ENCODE results near the gene TBC1D9B. TPM values are rescaled to one million over a fixed set of nuclear protein-coding genes. Genes with fewer than 3 reads are reported as not detected.

TBC1D9B gene
- total and polyA plus RNA-seq, 2 of the 13 experiments (the other 11 are each of a cell fraction or from before 2014, with no cell fraction given): 35.0 to 50.0 TPM

GRCh38 chr5:179858586-179859427, 48.9 kb downstream of the TBC1D9B start, which contains the start of gene MRNIP (continued):
- TF ChIP-seq ZNF550 (CRISPR knock-in tag; IDR thresholded peaks at IDR 0.05; ENCODE audit: borderline replicate concordance) (no peak), KDM5B (CRISPR knock-in tag; IDR thresholded peaks at IDR 0.05; ENCODE audit: borderline replicate concordance) (peak; percentile 98; the same call in 1 of the 2 replicates), ZBTB43 (CRISPR knock-in tag; conservative IDR thresholded peaks at IDR 0.05) (peak; percentile 57; the same call in 1 of the 2 replicates), GPN1 (CRISPR knock-in tag; IDR thresholded peaks at IDR 0.05; ENCODE audit: borderline replicate concordance) (no peak; the same call in 1 of the 2 replicates), ELF4 (CRISPR knock-in tag; IDR thresholded peaks at IDR 0.05; ENCODE audit: borderline replicate concordance) (no peak), SMAD1 (CRISPR knock-in tag; IDR thresholded peaks at IDR 0.05; ENCODE audit: borderline replicate concordance, low read depth) (peak; percentile 88; the same call in 1 of the 2 replicates), ZFP1 (CRISPR knock-in tag; IDR thresholded peaks at IDR 0.05) (no peak), ATF6 (CRISPR knock-in tag; conservative IDR thresholded peaks at IDR 0.05) (no peak), EP300 (IDR thresholded peaks at IDR 0.05; ENCODE audit: low read depth in 2 of 2, low read length in 2 of 2) (no peak), EP300 (CRISPR knock-in tag; IDR thresholded peaks at IDR 0.05; ENCODE audit: borderline replicate concordance) (no peak), ZBTB25 (CRISPR knock-in tag; IDR thresholded peaks at IDR 0.05) (peak; percentile 72; the same call in 1 of the 2 replicates), NONO (IDR thresholded peaks at IDR 0.05) (no peak), NONO (CRISPR knock-in tag; conservative IDR thresholded peaks at IDR 0.05) (peak; percentile 86), ZNF326 (CRISPR knock-in tag; IDR thresholded peaks at IDR 0.05; ENCODE audit: borderline replicate concordance) (no peak), ZFY (CRISPR knock-in tag; IDR thresholded peaks at IDR 0.05) (peak; percentile 96), MNT (IDR thresholded peaks at IDR 0.05) (peak; percentile 82), ZNF878 (CRISPR knock-in tag; IDR thresholded peaks at IDR 0.05) (no peak), HNF1B (CRISPR knock-in tag; IDR thresholded peaks at IDR 0.05) (peak; percentile 95), ZNF562 (CRISPR knock-in tag; IDR thresholded peaks at IDR 0.05; ENCODE audit: borderline replicate concordance) (no peak), ZNF329 (CRISPR knock-in tag; IDR thresholded peaks at IDR 0.05; ENCODE audit: low read depth) (peak; percentile 69)

Data from HepG2 (cell line).